GM13976 (cell line): ENCODE results near the gene IGIP.

ENCODE experiments used
- DNase-seq: peaks from one replicate; pipeline ENCODE4 v3.0.0; 2012; ENCODE audit warnings: low spot score
- CTCF ChIP-seq: IDR thresholded peaks from 2 replicates; pipeline ENCODE4 v1.5.1; 2012; ENCODE audit warnings: borderline replicate concordance, mild to moderate bottlenecking; ENCODE audit not compliant: insufficient read depth; ENCODE audit errors: extremely low read depth, missing control alignments, control extremely low read depth
- in situ Hi-C: fragments of 300-500 bp; cut with MboI; formaldehyde crosslinking; loops from one replicate; pipeline ENCODE4 v1.12.0; 2022; ENCODE audit warnings: low sequenced_read_pairs, mixed read lengths, inconsistent platforms; ENCODE audit not compliant: unreplicated experiment

The IGIP gene

GRCh38 chr5:140125637-140126036 is at the start of gene IGIP:
Gene IGIP, plus strand, starts transcription at chr5:140125937. Its CDS starts 2,540 bp downstream, at chr5:140128477.
- no peak for TF ChIP-seq CTCF
- in situ Hi-C loops, result no loop called here
- DNase-seq, result no peak

- no peak for TF ChIP-seq CTCF
- in situ Hi-C loops, result no loop called here
- no peak for DNase-seq
Measured at GRCh38 chr5:140076142-140076541, 49.6 kb upstream of the IGIP start.

DNA sequence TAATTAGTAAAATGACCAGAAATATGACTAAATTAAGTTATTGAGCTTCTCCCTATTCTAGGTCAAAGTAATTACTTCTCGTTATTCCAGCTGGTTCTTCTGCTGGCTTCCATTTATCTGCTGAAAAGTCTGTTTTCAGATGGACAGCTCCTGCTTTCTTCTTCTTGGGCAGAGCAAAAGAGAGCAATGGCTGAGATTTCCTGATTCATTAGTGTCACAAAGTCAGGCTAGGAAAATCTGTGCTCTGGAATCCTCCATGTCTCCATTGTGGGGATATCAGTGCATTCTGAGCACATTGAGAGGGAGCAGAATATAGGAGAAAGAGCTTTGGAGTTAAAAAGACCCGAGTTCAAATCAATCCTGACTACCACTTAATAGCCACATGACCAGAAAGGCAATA is 48.9 kb upstream of the IGIP start:
- TF ChIP-seq CTCF, result no peak
- no peak for DNase-seq
- in situ Hi-C loops, result no loop called here

- in situ Hi-C loops, result no loop called here
- DNase-seq, result no peak
- TF ChIP-seq CTCF, result no peak
Measured at GRCh38 chr5:140083120-140083519, 42.6 kb upstream of the IGIP start.

DNA sequence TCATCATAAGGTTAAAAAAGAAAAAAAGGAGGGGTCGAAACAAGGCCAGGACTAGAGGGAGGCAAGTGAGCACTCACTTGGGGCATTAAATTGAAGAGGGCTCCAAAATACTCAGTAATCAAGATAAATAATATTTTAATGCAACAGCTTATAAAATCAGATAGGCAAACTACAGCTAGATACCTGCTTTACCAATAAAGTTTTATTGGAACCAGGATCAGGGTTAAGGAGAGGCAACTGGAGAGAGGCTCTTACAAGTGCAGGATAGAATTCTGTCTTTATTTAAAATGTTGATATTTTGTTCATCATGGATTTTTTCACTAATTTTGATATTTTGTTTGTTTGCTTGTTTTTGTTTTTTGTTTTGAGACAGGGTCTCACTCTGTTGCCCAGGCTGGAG is 42.1 kb upstream of the IGIP start:
- TF ChIP-seq CTCF, result no peak
- DNase-seq, result no peak
- in situ Hi-C loops, result no loop called here

DNA sequence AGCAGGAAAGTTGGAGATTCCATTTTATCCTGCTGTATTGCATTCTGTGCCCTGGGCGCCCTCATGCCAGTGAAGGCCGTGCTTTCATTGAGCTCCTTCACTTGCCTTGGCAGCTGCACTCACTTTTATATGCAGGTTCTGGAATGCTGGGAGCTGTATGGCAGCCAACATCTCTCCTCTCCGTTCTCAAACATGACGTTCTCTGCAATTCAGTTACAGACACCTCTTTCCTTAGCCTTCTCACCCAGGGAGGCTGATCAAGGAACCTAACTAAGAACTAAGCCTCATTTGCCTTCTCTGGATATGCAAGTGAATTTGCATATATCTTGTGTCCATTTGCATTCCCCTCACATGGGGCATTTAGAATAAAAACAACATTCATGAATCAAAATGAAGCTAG is 41.2 kb upstream of the IGIP start:
- DNase-seq, result no peak
- in situ Hi-C loops, result no loop called here
- TF ChIP-seq CTCF, result no peak

- in situ Hi-C loops, result no loop called here
- TF ChIP-seq CTCF, result no peak
Measured at GRCh38 chr5:140090251-140090650, 35.5 kb upstream of the IGIP start.

More at GRCh38 chr5:140090251-140090650, 35.5 kb upstream of the IGIP start:
- DNase-seq, result no peak
